Brain microvascular endothelial cell (primary cell): ENCODE measurements around the gene CNTNAP2.

Experiments used
- DNase-seq: peaks from one replicate; pipeline ENCODE4 v3.0.0-alpha.2; 2020
- H3K27ac ChIP-seq: fragments of 250-450 bp; sonication (Bioruptor Pico); 2 replicates; pipeline ENCODE4 v1.5.1; 2020; ENCODE audit warnings: mild to moderate bottlenecking, moderate library complexity
- H3K27me3 ChIP-seq: fragments of 250-450 bp; sonication (Bioruptor Pico); replicated peaks from 2 replicates; pipeline ENCODE4 v1.5.1; 2020; ENCODE audit warnings: mild to moderate bottlenecking
- H3K36me3 ChIP-seq: fragments of 250-450 bp; sonication (Bioruptor Pico); replicated peaks from 2 replicates; pipeline ENCODE4 v1.5.1; 2020; ENCODE audit warnings: mild to moderate bottlenecking
- H3K4me3 ChIP-seq: 2 replicates; pipeline ENCODE4 v1.5.1; 2011; ENCODE audit warnings: low read depth, mild to moderate bottlenecking, control low read depth, low read length, moderate library complexity
- CTCF ChIP-seq: IDR thresholded peaks from 2 replicates; pipeline ENCODE4 v1.5.1; 2011; ENCODE audit warnings: low read depth, mild to moderate bottlenecking, moderate library complexity, low read length, control low read depth, inconsistent platforms; ENCODE audit errors: missing control alignments
- in situ Hi-C: cut with HindIII; loops from 2 replicates; pipeline ENCODE4 v1.10.0; 2017; ENCODE audit warnings: low sequenced_read_pairs, low pct_ligation_motif_present

The CNTNAP2 gene

GRCh38 chr7:147153571-147153970 lies 1037.0 kb downstream of the CNTNAP2 start:
- no peaks in the 10 kb centered on the region for H3K27me3 ChIP-seq
- in situ Hi-C loops: no loop called here
- no peak for DNase-seq
- no peak for TF ChIP-seq CTCF
- no peak overlapping the region for H3K4me3 ChIP-seq
- no peak overlapping the region for H3K27ac ChIP-seq
- H3K36me3 ChIP-seq: no peaks in the 10 kb centered on the region

- no peak overlapping the region for H3K27ac ChIP-seq
- no peak for DNase-seq
- H3K27me3 ChIP-seq: no peaks in the 10 kb centered on the region
- no peak overlapping the region for H3K4me3 ChIP-seq
- in situ Hi-C loops: no loop called here
- TF ChIP-seq CTCF: no peak
- no peaks in the 10 kb centered on the region for H3K36me3 ChIP-seq
Observed at GRCh38 chr7:147161405-147161804, 1044.8 kb downstream of the CNTNAP2 start.

GRCh38 chr7:147170341-147171012 lies 1053.9 kb downstream of the CNTNAP2 start:
- Histone ChIP-seq H3K27ac (no peak overlapping the region), H3K4me3 (no peak overlapping the region), H3K36me3 (no peaks in the 10 kb centered on the region), H3K27me3 (no peaks in the 10 kb centered on the region)
- DNase-seq: no peak
- TF ChIP-seq CTCF: no peak
- in situ Hi-C loops: no loop called here

GRCh38 chr7:147171013-147171391 lies 1054.4 kb downstream of the CNTNAP2 start:
- no peaks in the 10 kb centered on the region for H3K27me3 ChIP-seq
- TF ChIP-seq CTCF: no peak
- no peak for DNase-seq
- in situ Hi-C loops: no loop called here
- H3K36me3 ChIP-seq: no peaks in the 10 kb centered on the region
- H3K27ac ChIP-seq: no peak overlapping the region
- H3K4me3 ChIP-seq: no peak overlapping the region

- in situ Hi-C loops: no loop called here
- H3K36me3 ChIP-seq: no peaks in the 10 kb centered on the region
- DNase-seq: no peak
Observed at GRCh38 chr7:147173883-147174282, 1057.3 kb downstream of the CNTNAP2 start.

More at GRCh38 chr7:147173883-147174282, 1057.3 kb downstream of the CNTNAP2 start:
- no peaks in the 10 kb centered on the region for H3K27me3 ChIP-seq
- no peak for TF ChIP-seq CTCF
- no peak overlapping the region for H3K4me3 ChIP-seq
- no peak overlapping the region for H3K27ac ChIP-seq
